ENCODE results near the gene PSORS1C1.
"Not testable (repeated sequence)": the region's sequence is repeated elsewhere in the genome, so short reads cannot be mapped to it uniquely, and the experiment has no call there.

DNA sequence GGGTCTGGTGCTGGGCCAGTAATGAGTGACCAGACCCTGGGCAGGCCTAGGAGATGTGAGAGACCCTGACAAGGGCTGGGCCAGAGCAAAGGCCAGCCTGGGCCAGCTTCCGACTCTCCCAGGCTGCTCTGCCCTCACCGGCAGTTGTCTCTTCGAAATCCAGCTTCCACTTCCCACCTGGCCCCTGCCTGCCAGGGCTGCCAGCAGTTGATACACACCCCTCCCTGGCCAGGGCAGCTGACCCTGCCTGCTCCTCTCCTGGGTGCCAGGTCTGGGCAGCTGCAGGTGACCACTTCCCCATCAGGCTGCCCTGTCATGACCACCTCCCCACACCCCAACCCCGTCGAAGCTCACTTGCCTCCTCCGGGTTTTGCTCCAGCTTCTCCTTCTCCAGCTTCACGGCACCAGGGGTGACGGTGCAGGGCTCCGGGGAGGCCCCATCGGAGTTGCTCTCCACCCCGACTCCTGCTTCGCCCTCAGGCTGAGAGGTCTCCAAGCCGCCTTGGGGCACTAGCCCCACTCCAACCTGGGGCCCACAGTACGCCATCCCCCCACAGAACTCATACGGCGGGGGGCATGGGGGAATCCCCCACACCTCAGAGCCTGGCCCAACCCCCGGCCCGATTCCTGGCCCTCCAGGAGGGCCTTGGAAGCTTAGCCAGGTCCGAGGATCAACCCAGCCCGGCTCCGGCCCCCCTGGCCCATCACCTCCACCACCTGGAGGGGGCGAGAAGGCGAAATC, 55.4 kb downstream of the PSORS1C1 start:
- TF ChIP-seq, protein P1, sequence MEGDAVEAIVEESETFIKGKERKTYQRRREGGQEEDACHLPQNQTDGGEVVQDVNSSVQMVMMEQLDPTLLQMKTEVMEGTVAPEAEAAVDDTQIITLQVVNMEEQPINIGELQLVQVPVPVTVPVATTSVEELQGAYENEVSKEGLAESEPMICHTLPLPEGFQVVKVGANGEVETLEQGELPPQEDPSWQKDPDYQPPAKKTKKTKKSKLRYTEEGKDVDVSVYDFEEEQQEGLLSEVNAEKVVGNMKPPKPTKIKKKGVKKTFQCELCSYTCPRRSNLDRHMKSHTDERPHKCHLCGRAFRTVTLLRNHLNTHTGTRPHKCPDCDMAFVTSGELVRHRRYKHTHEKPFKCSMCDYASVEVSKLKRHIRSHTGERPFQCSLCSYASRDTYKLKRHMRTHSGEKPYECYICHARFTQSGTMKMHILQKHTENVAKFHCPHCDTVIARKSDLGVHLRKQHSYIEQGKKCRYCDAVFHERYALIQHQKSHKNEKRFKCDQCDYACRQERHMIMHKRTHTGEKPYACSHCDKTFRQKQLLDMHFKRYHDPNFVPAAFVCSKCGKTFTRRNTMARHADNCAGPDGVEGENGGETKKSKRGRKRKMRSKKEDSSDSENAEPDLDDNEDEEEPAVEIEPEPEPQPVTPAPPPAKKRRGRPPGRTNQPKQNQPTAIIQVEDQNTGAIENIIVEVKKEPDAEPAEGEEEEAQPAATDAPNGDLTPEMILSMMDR (IDR thresholded peaks at IDR 0.05; ENCODE audit: low read depth, low read length) = not testable (repeated sequence)
- TF ChIP-seq EZH2phosphoT487 (IDR thresholded peaks at IDR 0.05; ENCODE audit: low read depth) = not testable (repeated sequence)

Measured in OCI-LY3 (cell line).